PC-9 (cell line): ENCODE data around the gene STX2. TPM values are rescaled to one million over a fixed set of nuclear protein-coding genes. Genes with fewer than 3 reads are reported as not detected.

ENCODE experiments used
- BruUV-seq: library from RNA; stranded (reverse); fragments of 400-500 nt; replicated peaks from 2 replicates; lab custom pipeline; 2021; lab: Mats Ljungman, UMichigan
- CTCF ChIA-PET: fragments of 300-600 bp; sonication (Branson Sonifier 250); formaldehyde crosslinking; loops from one replicate; lab custom pipeline; 2022; ENCODE audit warnings: antibody characterized with exemption; lab: Charles Lee
- POLR2A ChIA-PET: fragments of 300-600 bp; sonication (Branson Sonifier 250); formaldehyde crosslinking; loops from one replicate; lab custom pipeline; 2022; ENCODE audit warnings: antibody characterized with exemption; ENCODE audit not compliant: unreplicated experiment; lab: Charles Lee
- DNase-seq, 2 experiments: peaks; one replicate each; pipeline versions ENCODE4 v3.0.0 to v3.0.0-alpha.2; 2015 to 2022; ENCODE audit warnings: mixed read lengths in 1 of 2
- H2AFZ ChIP-seq: fragments of 200-600 bp; sonication (generic); 2 replicates; pipeline ENCODE4 v1.8.1; 2017; ENCODE audit warnings: antibody characterized with exemption
- H3F3A ChIP-seq: fragments of 200-600 bp; sonication (generic); 2 replicates; pipeline ENCODE4 v1.8.1; 2017; ENCODE audit warnings: antibody characterized with exemption, mild to moderate bottlenecking, low read depth; ENCODE audit not compliant: insufficient read depth
- H3K27ac ChIP-seq: fragments of 200-600 bp; sonication (generic); 2 replicates; pipeline ENCODE4 v1.6.1; 2016; ENCODE audit warnings: mixed run types
- H3K27me3 ChIP-seq: fragments of 200-600 bp; sonication (generic); 2 replicates; pipeline ENCODE4 v1.6.1; 2016; ENCODE audit warnings: low read depth, mixed run types; ENCODE audit not compliant: insufficient read depth
- H3K36me3 ChIP-seq: fragments of 200-600 bp; sonication (generic); 2 replicates; pipeline ENCODE4 v1.6.1; 2016; ENCODE audit warnings: low read depth, mixed run types
- H3K4me1 ChIP-seq: fragments of 200-600 bp; sonication (generic); replicated peaks from 2 replicates; pipeline ENCODE4 v1.6.1; 2016; ENCODE audit warnings: mixed run types; ENCODE audit not compliant: insufficient read depth
- H3K4me2 ChIP-seq: fragments of 200-600 bp; sonication (generic); 2 replicates; pipeline ENCODE4 v1.6.1; 2017; ENCODE audit warnings: mixed run types
- H3K4me3 ChIP-seq: fragments of 200-600 bp; sonication (generic); 2 replicates; pipeline ENCODE4 v1.6.1; 2016; ENCODE audit warnings: mixed run types
- H3K79me2 ChIP-seq: fragments of 200-600 bp; sonication (generic); 2 replicates; pipeline ENCODE4 v1.6.1; 2017; ENCODE audit warnings: low read depth, mixed run types
- H3K9me2 ChIP-seq: fragments of 200-600 bp; sonication (generic); 2 replicates; pipeline ENCODE4 v1.8.1; 2017; ENCODE audit warnings: mild to moderate bottlenecking; ENCODE audit not compliant: insufficient read depth
- H3K9me3 ChIP-seq: fragments of 200-600 bp; sonication (generic); 2 replicates; pipeline ENCODE4 v1.8.1; 2016; ENCODE audit warnings: low read depth; ENCODE audit not compliant: insufficient read depth
- H4K20me1 ChIP-seq: fragments of 200-600 bp; sonication (generic); 2 replicates; pipeline ENCODE4 v1.8.1; 2017; ENCODE audit not compliant: insufficient read depth
- EZH2 ChIP-seq: fragments of 200-600 bp; sonication (generic); IDR thresholded peaks from 2 replicates; pipeline ENCODE4 v1.8.0; 2017; ENCODE audit warnings: antibody characterized with exemption, low read depth
- intact Hi-C: fragments of 100-400 bp; cut with micrococcal nuclease; formaldehyde crosslinking; loops from one replicate; pipeline ENCODE4 v1.10.0; 2022; ENCODE audit not compliant: unreplicated experiment
- total RNA-seq: library from RNA; stranded (reverse); gene quantifications from 2 replicates; pipeline ENCODE4 v1.2.3, GENCODE V29; 2021
- TF ChIP-seq, protein P1 (sequence below): fragments of 200-600 bp; sonication (generic); conservative IDR thresholded peaks from 2 replicates; pipeline ENCODE4 v1.6.1; 2017; ENCODE audit warnings: mixed run types, antibody characterized with exemption, mild to moderate bottlenecking, moderate library complexity

Gene STX2
- total RNA-seq, 1 experiment from 2014 or later = 9.7 TPM

DNA sequence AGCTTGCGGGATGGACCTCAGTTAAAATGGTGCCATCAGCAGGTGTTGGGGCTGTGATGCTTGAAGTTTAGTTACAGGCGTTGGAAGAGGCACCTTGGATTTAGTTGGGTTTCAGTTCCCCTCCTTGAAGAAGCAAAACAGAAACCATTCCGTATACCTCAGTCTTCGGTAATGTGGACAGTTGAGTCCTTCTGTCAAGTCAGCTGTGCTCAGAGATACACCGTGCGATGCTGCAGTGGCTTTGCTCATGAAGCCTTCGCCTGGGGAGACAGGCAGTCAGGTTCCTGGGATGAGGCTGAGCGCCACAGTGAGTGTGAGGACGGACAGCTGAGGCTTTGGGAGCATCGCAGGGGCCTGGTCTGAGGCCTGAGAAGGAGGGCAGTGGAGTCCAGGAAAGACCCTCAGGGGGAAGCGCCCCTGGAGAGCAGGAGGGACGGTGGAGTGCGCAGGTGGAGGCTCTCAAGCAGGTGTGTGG lies 40.2 kb upstream of the STX2 start:
- no peaks in the 10 kb centered on the region for H3K9me3 ChIP-seq
- H3K27me3 ChIP-seq = no peaks in the 10 kb centered on the region; the same call in 1 of the 2 replicates
- POLR2A ChIA-PET = interaction anchor here (0.5 kb wide), 1 partner anchor 16 kb away, joined by 3 read pairs; no protein-coding TSS in a partner anchor
- H3K36me3 ChIP-seq = peaks cover 31% of the 10 kb centered on the region
- no peak for DNase-seq
- no peak overlapping the region for H2AFZ ChIP-seq
- no peak overlapping the region for H3K27ac ChIP-seq
- peaks cover 44% of the 10 kb centered on the region for H3F3A ChIP-seq
- peaks cover 2% of the 10 kb centered on the region; the same call in 1 of the 2 replicates for H3K79me2 ChIP-seq
- no peak overlapping the region for H3K4me2 ChIP-seq
- TF ChIP-seq, protein P1, sequence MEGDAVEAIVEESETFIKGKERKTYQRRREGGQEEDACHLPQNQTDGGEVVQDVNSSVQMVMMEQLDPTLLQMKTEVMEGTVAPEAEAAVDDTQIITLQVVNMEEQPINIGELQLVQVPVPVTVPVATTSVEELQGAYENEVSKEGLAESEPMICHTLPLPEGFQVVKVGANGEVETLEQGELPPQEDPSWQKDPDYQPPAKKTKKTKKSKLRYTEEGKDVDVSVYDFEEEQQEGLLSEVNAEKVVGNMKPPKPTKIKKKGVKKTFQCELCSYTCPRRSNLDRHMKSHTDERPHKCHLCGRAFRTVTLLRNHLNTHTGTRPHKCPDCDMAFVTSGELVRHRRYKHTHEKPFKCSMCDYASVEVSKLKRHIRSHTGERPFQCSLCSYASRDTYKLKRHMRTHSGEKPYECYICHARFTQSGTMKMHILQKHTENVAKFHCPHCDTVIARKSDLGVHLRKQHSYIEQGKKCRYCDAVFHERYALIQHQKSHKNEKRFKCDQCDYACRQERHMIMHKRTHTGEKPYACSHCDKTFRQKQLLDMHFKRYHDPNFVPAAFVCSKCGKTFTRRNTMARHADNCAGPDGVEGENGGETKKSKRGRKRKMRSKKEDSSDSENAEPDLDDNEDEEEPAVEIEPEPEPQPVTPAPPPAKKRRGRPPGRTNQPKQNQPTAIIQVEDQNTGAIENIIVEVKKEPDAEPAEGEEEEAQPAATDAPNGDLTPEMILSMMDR = no peak
- TF ChIP-seq EZH2 = no peak
- intact Hi-C loops = no loop called here
- H3K4me3 ChIP-seq = no peak overlapping the region
- H4K20me1 ChIP-seq = peaks cover 37% of the 10 kb centered on the region
- H3K9me2 ChIP-seq = no peaks in the 10 kb centered on the region
- CTCF ChIA-PET = no interaction called here
- peaks cover 2% of the 10 kb centered on the region; the same call in 1 of the 2 replicates for H3K4me1 ChIP-seq
- BruUV-seq = no TSS peak

DNA sequence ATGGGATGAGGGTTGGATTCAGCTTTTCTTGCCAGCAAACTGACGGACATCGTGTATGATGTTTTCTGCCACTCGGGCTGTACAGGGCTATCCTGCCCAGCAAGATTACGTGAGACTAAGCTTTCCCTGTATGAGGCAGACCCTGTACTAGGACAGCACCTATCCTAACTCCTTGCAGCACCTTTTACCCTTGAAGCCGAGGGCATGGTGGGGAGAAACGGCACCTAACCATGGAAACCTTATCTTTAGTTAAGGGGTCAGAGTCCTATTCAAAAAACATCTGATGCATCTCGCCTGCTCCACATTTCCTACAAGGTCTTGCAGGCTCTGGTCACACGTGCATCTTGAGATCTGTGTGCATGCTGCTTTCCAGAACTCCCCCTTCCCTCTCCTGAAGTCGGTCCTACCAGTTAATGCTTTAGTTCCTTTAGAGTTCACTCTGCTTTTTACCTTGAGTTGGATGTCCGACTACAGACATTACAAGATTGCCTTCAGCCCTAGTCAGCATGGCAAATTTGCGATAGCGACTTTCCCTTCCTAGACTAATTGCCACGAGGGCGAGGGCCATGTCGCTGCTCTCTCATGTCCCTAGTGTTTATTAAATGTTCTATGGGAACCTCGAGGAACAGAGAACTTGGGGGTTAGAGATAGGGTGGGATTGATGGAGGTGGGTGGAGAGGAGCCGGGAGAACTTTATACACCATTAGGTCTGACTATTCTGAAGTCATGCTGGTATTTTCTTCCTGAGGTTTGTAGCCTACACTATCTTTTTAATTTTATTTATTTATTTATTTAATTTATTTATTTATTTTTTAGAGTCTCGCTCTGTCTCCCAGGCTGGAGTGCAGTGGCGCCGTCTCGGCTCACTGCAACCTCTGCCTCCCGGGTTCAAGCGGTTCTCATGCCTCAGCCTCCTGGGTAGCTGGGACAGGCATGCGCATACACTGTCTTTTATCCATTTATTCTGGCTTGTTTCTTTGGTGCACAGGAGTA lies 39.4 kb upstream of the STX2 start:
- H3K9me3 ChIP-seq = no peaks in the 10 kb centered on the region
- ChIA-PET POLR2A (interaction anchor here (0.5 kb wide), 1 partner anchor 16 kb away, joined by 3 read pairs; no protein-coding TSS in a partner anchor), CTCF (no interaction called here)
- TF ChIP-seq EZH2 = no peak
- TF ChIP-seq, protein P1 = no peak
- H3K36me3 ChIP-seq = peaks cover 38% of the 10 kb centered on the region
- no peak overlapping the region for H3K4me3 ChIP-seq
- H3K9me2 ChIP-seq = no peaks in the 10 kb centered on the region
- H3F3A ChIP-seq = peaks cover 52% of the 10 kb centered on the region
- H2AFZ ChIP-seq = no peak overlapping the region
- no peak overlapping the region for H3K27ac ChIP-seq
- H3K4me1 ChIP-seq = peaks cover 10% of the 10 kb centered on the region
- peaks cover 44% of the 10 kb centered on the region for H4K20me1 ChIP-seq
- BruUV-seq = no TSS peak
- H3K27me3 ChIP-seq = no peaks in the 10 kb centered on the region
- H3K79me2 ChIP-seq = peaks cover 10% of the 10 kb centered on the region
- intact Hi-C loops = no loop called here
- no peak for DNase-seq
- no peak overlapping the region for H3K4me2 ChIP-seq

DNA sequence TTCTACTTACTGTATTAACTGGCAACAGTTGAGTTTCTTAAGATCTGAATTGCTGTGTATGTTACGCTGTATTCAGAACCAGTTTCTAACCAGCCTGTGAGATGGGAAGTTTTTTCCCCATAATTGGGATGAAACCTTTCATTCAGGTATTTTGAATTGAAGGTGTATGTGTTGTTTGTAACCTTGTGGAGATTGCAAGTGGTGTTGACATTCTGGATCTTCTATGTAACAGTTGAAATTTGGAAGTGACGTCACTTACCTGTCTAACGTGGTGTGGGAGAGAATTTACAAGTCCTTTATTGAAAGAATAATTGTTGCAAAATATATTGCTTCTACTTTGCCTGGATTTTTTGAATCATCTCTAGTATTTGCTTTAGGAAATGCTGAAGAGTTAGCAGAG lies 38.3 kb upstream of the STX2 start:
- Histone ChIP-seq H3K79me2 (peaks cover 21% of the 10 kb centered on the region), H3K9me2 (no peaks in the 10 kb centered on the region), H3F3A (peaks cover 60% of the 10 kb centered on the region), H3K9me3 (no peaks in the 10 kb centered on the region), H3K4me2 (no peak overlapping the region), H3K27me3 (no peaks in the 10 kb centered on the region), H2AFZ (no peak overlapping the region), H4K20me1 (peaks cover 49% of the 10 kb centered on the region), H3K36me3 (peaks cover 49% of the 10 kb centered on the region), H3K27ac (no peak overlapping the region), H3K4me1 (peaks cover 15% of the 10 kb centered on the region), H3K4me3 (no peak overlapping the region)
- no peak for DNase-seq
- intact Hi-C loops = no loop called here
- ChIA-PET POLR2A (no interaction called here), CTCF (no interaction called here)
- TF ChIP-seq, protein P1 = no peak
- TF ChIP-seq EZH2 = no peak
- BruUV-seq = no TSS peak
